GM23248 (cell line): Measurements from ENCODE around the gene MRM2. TPM values are rescaled to one million over a fixed set of nuclear protein-coding genes. Genes with fewer than 3 reads are reported as not detected.

Experiments
- DNase-seq: peaks from one replicate; pipeline ENCODE4 v3.0.0-alpha.2; 2015
- H2AFZ ChIP-seq: fragments of 200-600 bp; sonication (generic); 2 replicates; pipeline ENCODE4 v1.6.1; 2016; ENCODE audit warnings: antibody characterized with exemption
- H3F3A ChIP-seq: fragments of 200-600 bp; sonication (generic); 2 replicates; pipeline ENCODE4 v1.6.1; 2016; ENCODE audit warnings: mild to moderate bottlenecking, antibody characterized with exemption, mixed run types; ENCODE audit not compliant: insufficient read depth
- H3K27ac ChIP-seq: fragments of 200-600 bp; sonication (generic); 2 replicates; pipeline ENCODE4 v1.5.1; 2016; ENCODE audit warnings: mild to moderate bottlenecking
- H3K27me3 ChIP-seq: fragments of 200-600 bp; sonication (generic); replicated peaks from 2 replicates; pipeline ENCODE4 v1.6.1; 2016; ENCODE audit warnings: mild to moderate bottlenecking; ENCODE audit not compliant: insufficient read depth
- H3K36me3 ChIP-seq: fragments of 200-600 bp; sonication (generic); 2 replicates; pipeline ENCODE4 v1.6.1; 2016; ENCODE audit warnings: low read depth, mild to moderate bottlenecking
- H3K4me1 ChIP-seq: fragments of 200-600 bp; sonication (generic); 2 replicates; pipeline ENCODE4 v1.6.1; 2016; ENCODE audit warnings: mild to moderate bottlenecking; ENCODE audit not compliant: insufficient read depth
- H3K4me2 ChIP-seq: fragments of 200-600 bp; sonication (generic); one replicate; pipeline ENCODE4 v1.6.1; 2016; ENCODE audit warnings: mild to moderate bottlenecking; ENCODE audit not compliant: unreplicated experiment
- H3K4me3 ChIP-seq: fragments of 200-600 bp; sonication (generic); 2 replicates; pipeline ENCODE4 v1.5.1; 2016; ENCODE audit warnings: mild to moderate bottlenecking
- H3K79me2 ChIP-seq: fragments of 200-600 bp; sonication (generic); 2 replicates; pipeline ENCODE4 v1.6.1; 2016; ENCODE audit warnings: mild to moderate bottlenecking; ENCODE audit not compliant: insufficient read depth
- H3K9ac ChIP-seq: fragments of 200-600 bp; sonication (generic); 2 replicates; pipeline ENCODE4 v1.6.1; 2016; ENCODE audit warnings: mild to moderate bottlenecking
- H3K9me2 ChIP-seq: fragments of 200-600 bp; sonication (generic); 2 replicates; pipeline ENCODE4 v1.6.1; 2016; ENCODE audit warnings: mixed run types, mild to moderate bottlenecking, moderate library complexity; ENCODE audit not compliant: insufficient read depth
- H3K9me3 ChIP-seq: fragments of 200-600 bp; sonication (generic); one replicate; pipeline ENCODE4 v1.6.1; 2017; ENCODE audit warnings: low read depth
- H4K20me1 ChIP-seq: fragments of 200-600 bp; sonication (generic); 2 replicates; pipeline ENCODE4 v1.6.0; 2016; ENCODE audit not compliant: insufficient read depth
- EZH2 ChIP-seq: fragments of 200-600 bp; sonication (generic); IDR thresholded peaks from 2 replicates; pipeline ENCODE4 v1.6.1; 2018; ENCODE audit warnings: antibody characterized with exemption, mild to moderate bottlenecking; ENCODE audit not compliant: insufficient read depth, poor library complexity, severe bottlenecking
- EZH2phosphoT487 ChIP-seq: fragments of 200-600 bp; sonication (generic); IDR thresholded peaks from 2 replicates; pipeline ENCODE4 v1.6.1; 2018; ENCODE audit warnings: antibody characterized with exemption, moderate library complexity, mild to moderate bottlenecking, low read depth; ENCODE audit not compliant: insufficient read depth
- WGBS, 2 experiments: methylation state at CpG; one replicate each; pipeline ENCODE4 v1.1.6; 2015 to 2017; ENCODE audit warnings: low lambda C conversion rate in 2 of 2, low coverage in 1 of 2; ENCODE audit errors: missing lambda C conversion rate in 2 of 2; 5-methylcytosine and 5-hydroxymethylcytosine counted together
- in situ Hi-C: fragments of 300-500 bp; cut with MboI; formaldehyde crosslinking; loops from 2 replicates; pipeline ENCODE4 v1.15.0; 2020
- polyA plus RNA-seq: library from polyadenylated mRNA; unstranded; fragments of >200 nt; fragmentation: Nextera tagmentation; extraction: Ambion mirVana; gene quantifications from 2 replicates; pipeline ENCODE4 v1.2.1, GENCODE V29; 2016
- total RNA-seq: library from RNA; depleted of rRNA; stranded (reverse); fragments of >200 nt; shearing (Covaris generic); gene quantifications from 2 replicates; pipeline ENCODE4 v1.2.3, GENCODE V29; 2014

MRM2 gene
- total and polyA plus RNA-seq, 2 experiments from 2014 or later = 20.8 to 42.2 TPM

DNA sequence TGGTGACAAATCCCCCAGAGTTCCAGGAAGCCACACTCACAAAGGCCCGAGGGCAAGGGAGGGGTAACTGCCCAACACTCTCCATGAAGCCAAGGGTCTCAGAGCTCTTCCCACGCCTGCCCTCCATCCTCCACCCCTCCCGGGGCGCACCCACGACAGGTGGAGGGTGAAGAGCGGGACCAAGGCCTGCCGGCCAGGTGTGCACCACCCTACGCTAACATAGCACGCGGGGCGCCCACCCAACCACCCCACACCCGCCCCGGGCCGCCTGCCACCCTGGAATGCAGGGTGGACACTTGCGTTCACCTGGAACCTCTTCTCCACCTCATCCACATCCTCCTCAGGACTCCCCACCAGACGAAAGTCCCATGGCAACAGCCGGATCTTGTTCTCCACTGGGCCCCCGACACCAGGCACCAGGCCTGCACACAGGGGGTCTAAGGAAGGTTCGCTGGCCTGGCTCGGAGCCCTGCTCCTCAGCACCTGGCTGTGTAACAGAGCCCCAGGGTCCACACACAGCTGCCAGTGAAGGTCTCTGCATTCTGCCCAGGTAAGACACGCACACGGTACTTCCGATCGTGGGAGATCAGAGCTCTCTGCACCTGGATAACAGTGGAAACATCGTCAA is 41.9 kb downstream of the MRM2 start:
- Histone ChIP-seq H3K4me2 (no peak overlapping the region), H3K9ac (no peak overlapping the region), H3K9me3 (no peaks in the 10 kb centered on the region), H3K36me3 (no peaks in the 10 kb centered on the region; the same call in 1 of the 2 replicates), H3K4me1 (no peaks in the 10 kb centered on the region), H2AFZ (no peak overlapping the region), H3K4me3 (no peak overlapping the region), H3K27ac (no peak overlapping the region), H3K27me3 (no peaks in the 10 kb centered on the region), H3K9me2 (no peaks in the 10 kb centered on the region), H3F3A (no peaks in the 10 kb centered on the region), H3K79me2 (no peaks in the 10 kb centered on the region), H4K20me1 (no peaks in the 10 kb centered on the region)
- TF ChIP-seq EZH2phosphoT487 (no peak), EZH2 (no peak)
- no peak for DNase-seq
- 94% methylated on average over 19 to 25 of the region's 25 CpGs for WGBS, 2 experiments
- in situ Hi-C loops = loop anchor here (10.0 kb wide), 1 partner anchor 545 kb away; no protein-coding TSS in a partner anchor

DNA sequence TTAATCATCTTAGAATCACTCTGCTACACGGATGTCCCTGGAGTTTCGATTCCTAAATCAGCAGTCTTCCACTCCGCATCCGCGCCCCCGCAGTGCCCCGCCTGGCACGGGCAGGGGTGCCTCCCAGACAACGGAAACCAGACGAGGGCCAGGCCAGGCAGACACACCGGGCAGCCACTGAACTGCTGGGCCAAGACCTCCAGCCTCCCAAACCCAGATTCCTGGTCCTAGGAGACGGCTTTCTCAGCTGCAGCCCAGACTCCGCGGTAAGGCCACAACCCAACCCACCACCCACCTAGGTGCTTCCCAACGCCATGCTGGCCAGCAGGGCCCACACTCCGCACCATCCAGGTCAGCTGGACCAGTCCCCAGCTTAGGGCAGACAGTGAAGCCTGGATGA is 42.5 kb downstream of the MRM2 start:
- no peaks in the 10 kb centered on the region; the same call in 1 of the 2 replicates for H3K36me3 ChIP-seq
- TF ChIP-seq EZH2phosphoT487 (no peak), EZH2 (no peak)
- no peaks in the 10 kb centered on the region for H3K9me3 ChIP-seq
- no peaks in the 10 kb centered on the region for H4K20me1 ChIP-seq
- H3K79me2 ChIP-seq = no peaks in the 10 kb centered on the region; the same call in 1 of the 2 replicates
- H2AFZ ChIP-seq = no peak overlapping the region
- H3K9me2 ChIP-seq = no peaks in the 10 kb centered on the region
- no peak overlapping the region for H3K4me2 ChIP-seq
- no peak for DNase-seq
- H3K4me1 ChIP-seq = no peaks in the 10 kb centered on the region
- H3K27ac ChIP-seq = no peak overlapping the region
- H3K9ac ChIP-seq = no peak overlapping the region
- H3F3A ChIP-seq = no peaks in the 10 kb centered on the region
- WGBS, 2 experiments = 97 to 98% methylated on average over 16 of the region's 16 CpGs
- in situ Hi-C loops = no loop called here
- H3K4me3 ChIP-seq = no peak overlapping the region
- no peaks in the 10 kb centered on the region for H3K27me3 ChIP-seq

DNA sequence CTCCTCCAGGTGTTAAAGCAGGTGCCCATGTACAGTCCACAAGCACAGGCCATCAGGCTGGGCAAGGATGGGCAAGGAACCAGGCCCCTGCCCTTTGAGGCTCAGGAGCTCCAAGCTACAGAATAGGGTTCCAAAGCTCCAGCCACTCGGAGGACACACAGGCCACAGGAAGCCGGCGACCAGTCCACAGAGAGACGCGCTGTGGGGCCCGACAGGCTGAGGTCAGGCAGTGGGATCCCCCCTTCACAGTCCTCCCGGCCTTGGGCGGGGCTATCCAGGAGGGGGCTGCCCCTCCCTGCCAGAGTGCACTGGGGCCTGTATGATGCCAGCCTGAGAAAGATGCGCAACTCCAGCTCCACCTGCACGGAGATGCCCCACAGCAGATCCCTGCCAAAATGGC is 43.2 kb downstream of the MRM2 start:
- Histone ChIP-seq H3K4me1 (no peaks in the 10 kb centered on the region), H3K4me2 (no peak overlapping the region), H2AFZ (no peak overlapping the region), H3K27me3 (no peaks in the 10 kb centered on the region), H3K9ac (no peak overlapping the region), H3F3A (no peaks in the 10 kb centered on the region), H4K20me1 (no peaks in the 10 kb centered on the region), H3K4me3 (no peak overlapping the region), H3K27ac (no peak overlapping the region), H3K36me3 (no peaks in the 10 kb centered on the region; the same call in 1 of the 2 replicates), H3K79me2 (no peaks in the 10 kb centered on the region; the same call in 1 of the 2 replicates), H3K9me2 (no peaks in the 10 kb centered on the region), H3K9me3 (no peaks in the 10 kb centered on the region)
- DNase-seq = no peak
- TF ChIP-seq EZH2 (no peak), EZH2phosphoT487 (no peak)
- in situ Hi-C loops = no loop called here
- WGBS, 2 experiments = 87 to 95% methylated on average over 10 of the region's 10 CpGs

DNA sequence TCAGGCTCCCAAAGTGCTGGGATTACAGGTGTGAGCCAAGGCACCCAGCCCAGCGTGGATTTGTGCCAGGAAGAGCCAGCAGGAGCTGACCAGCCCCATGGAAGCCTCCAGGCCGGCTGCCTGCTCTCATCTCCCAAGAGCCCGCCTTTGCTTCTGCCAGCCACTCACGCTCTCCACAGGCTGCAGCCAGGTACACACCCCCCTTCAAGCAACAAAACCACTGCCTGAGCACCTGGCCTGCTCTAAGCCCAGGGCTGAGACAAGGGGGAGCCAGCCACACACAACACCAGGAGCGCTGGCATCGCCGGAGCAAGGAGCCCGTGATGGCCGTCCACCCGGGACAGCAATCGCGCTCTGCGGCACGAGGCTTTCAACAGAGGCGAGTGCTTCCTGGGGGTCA is 43.8 kb downstream of the MRM2 start:
- Histone ChIP-seq H3F3A (no peaks in the 10 kb centered on the region), H3K9me3 (no peaks in the 10 kb centered on the region), H4K20me1 (no peaks in the 10 kb centered on the region), H3K4me1 (no peaks in the 10 kb centered on the region), H3K36me3 (no peaks in the 10 kb centered on the region; the same call in 1 of the 2 replicates), H3K27me3 (no peaks in the 10 kb centered on the region), H3K79me2 (no peaks in the 10 kb centered on the region; the same call in 1 of the 2 replicates), H3K27ac (no peak overlapping the region), H3K4me2 (no peak overlapping the region), H3K9me2 (no peaks in the 10 kb centered on the region), H3K4me3 (no peak overlapping the region), H3K9ac (no peak overlapping the region), H2AFZ (no peak overlapping the region)
- DNase-seq = no peak
- in situ Hi-C loops = no loop called here
- TF ChIP-seq EZH2 (no peak), EZH2phosphoT487 (no peak)
- WGBS, 2 experiments = 97 to 98% methylated on average over 15 of the region's 15 CpGs
